Testis (tissue), 2 donors: ENCODE results near the gene KBTBD4.

ENCODE experiments used
- POLR2A ChIP-seq: fragments of 450-650 bp; IDR thresholded peaks from one replicate; pipeline ENCODE4 v1.6.1; 2017; ENCODE audit warnings: antibody characterized with exemption, mild to moderate bottlenecking, moderate library complexity
- TF ChIP-seq, protein P1 (sequence below), 3 experiments: fragments of 450-650 bp in 2 of 3; fragments of 200-600 bp in 1 of 3; sonication (generic) in 1 of 3; IDR thresholded peaks; one replicate each; pipeline ENCODE4 v1.5.1; 2016 to 2019; ENCODE audit warnings: antibody characterized with exemption in 3 of 3, mild to moderate bottlenecking in 2 of 3, moderate library complexity in 1 of 3

DNA sequence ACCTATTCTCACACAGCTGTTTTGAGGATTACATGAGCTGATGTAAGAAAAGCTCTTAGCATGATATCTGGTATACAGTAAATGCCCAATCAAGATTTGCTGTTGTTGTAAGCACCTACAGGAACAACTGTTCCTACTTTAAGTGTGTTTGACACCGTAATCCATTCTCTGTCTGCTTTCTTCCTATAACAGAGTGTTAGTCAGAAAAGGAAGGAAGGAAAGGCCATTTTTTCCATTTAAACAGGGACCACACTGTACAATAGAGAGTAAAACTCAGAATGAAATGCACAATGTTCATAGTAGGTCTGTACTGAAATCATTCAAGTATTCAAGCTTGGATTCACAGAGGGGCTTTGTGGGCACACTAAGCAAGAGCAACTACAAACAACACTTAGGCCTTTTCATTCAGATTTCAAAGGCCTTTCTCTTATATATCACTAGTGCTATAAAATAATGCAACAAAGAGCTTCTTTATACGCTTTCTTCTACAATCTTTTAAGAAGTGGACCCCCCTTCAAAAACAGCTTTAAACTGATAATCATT, 42.1 kb upstream of the KBTBD4 start:
- TF ChIP-seq, protein P1, sequence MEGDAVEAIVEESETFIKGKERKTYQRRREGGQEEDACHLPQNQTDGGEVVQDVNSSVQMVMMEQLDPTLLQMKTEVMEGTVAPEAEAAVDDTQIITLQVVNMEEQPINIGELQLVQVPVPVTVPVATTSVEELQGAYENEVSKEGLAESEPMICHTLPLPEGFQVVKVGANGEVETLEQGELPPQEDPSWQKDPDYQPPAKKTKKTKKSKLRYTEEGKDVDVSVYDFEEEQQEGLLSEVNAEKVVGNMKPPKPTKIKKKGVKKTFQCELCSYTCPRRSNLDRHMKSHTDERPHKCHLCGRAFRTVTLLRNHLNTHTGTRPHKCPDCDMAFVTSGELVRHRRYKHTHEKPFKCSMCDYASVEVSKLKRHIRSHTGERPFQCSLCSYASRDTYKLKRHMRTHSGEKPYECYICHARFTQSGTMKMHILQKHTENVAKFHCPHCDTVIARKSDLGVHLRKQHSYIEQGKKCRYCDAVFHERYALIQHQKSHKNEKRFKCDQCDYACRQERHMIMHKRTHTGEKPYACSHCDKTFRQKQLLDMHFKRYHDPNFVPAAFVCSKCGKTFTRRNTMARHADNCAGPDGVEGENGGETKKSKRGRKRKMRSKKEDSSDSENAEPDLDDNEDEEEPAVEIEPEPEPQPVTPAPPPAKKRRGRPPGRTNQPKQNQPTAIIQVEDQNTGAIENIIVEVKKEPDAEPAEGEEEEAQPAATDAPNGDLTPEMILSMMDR (IDR thresholded peaks at IDR 0.05): no peak
- no peak for TF ChIP-seq POLR2A
